Natural killer cell treated with Interleukin-12 subunit alpha and Interleukin-12 subunit beta and Interleukin-15 and Interleukin-18, amount 100 ng/mL, for 72 hours (primary cell): ENCODE results near the gene SEL1L3. TPM values are rescaled to one million over a fixed set of nuclear protein-coding genes. Genes with fewer than 3 reads are reported as not detected.

Experiments
- ATAC-seq, 2 donors: fragments of 150-1000 bp; cut with Tn5 transposase in 1 of 2; sonication (Bioruptor Pico), chemical (Tn5 transposase) in 1 of 2; 2 replicates each; pipeline ENCODE4 v1.10.0; 2021
- DNase-seq: peaks from one replicate; pipeline ENCODE4 v3.0.0; 2022; ENCODE audit warnings: low spot score
- H3K27ac Mint-ChIP-seq, 2 donors: 1 replicate in 1 of 2; 2 replicates in 1 of 2; pipeline ENCODE4 v1.8.0; 2022; ENCODE audit warnings: mixed read lengths in 2 of 2, mild to moderate bottlenecking in 1 of 2, moderate library complexity in 1 of 2
- H3K27me3 Mint-ChIP-seq, 2 donors: 1 replicate in 1 of 2; 2 replicates in 1 of 2; pipeline ENCODE4 v1.8.0; 2022; ENCODE audit warnings: mixed read lengths in 2 of 2
- H3K36me3 Mint-ChIP-seq: one replicate; pipeline ENCODE4 v1.8.0; 2022; ENCODE audit warnings: mixed read lengths
- H3K4me1 Mint-ChIP-seq, 2 donors: 1 replicate in 1 of 2; 2 replicates in 1 of 2; pipeline ENCODE4 v1.8.0; 2022; ENCODE audit warnings: low read depth in 2 of 2, mixed read lengths in 2 of 2, mild to moderate bottlenecking in 1 of 2
- H3K4me3 Mint-ChIP-seq: one replicate; pipeline ENCODE4 v1.8.0; 2022; ENCODE audit warnings: mixed read lengths
- H3K9me3 Mint-ChIP-seq: 2 replicates; pipeline ENCODE4 v1.8.0; 2022; ENCODE audit warnings: mixed read lengths
- total RNA-seq, 2 donors: library from RNA; stranded (reverse); gene quantifications; one replicate each; pipeline ENCODE4 v1.2.3, GENCODE V29; 2022

The SEL1L3 gene
- total RNA-seq, 2 donors from 2014 or later: 35.0 to 54.4 TPM

DNA sequence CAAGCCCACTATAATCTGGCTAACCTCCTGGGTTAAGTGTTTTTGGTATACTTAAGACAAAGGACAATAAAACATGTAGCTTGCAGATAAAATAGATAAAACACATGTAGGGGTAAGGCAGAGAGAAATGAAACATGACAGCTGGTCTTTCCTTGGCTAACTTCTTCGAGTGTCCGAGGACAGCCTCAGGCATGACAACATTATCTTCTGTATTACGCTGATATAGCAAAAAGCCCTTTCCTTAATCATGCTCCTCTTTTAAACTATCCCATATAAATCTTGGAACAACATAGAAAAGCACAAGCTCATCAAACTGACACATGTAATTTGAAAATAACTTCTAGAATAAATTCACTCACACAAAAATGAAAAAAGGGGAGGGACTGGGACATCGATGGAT is 91.1 kb downstream of the SEL1L3 start:
- DNase-seq (no peak), ATAC-seq (no peak)
- H3K27ac Mint-ChIP-seq: no peak overlapping the region
- H3K4me3 Mint-ChIP-seq: no peak overlapping the region
- H3K36me3 Mint-ChIP-seq: peaks cover 6% of the 10 kb centered on the region
- peaks cover 0 to 5% of the 10 kb centered on the region in 2 donors for H3K4me1 Mint-ChIP-seq
- H3K27me3 Mint-ChIP-seq: no peaks in the 10 kb centered on the region
- no peaks in the 10 kb centered on the region for H3K9me3 Mint-ChIP-seq

GRCh38 chr4:25770847-25771246 is 91.9 kb downstream of the SEL1L3 start:
- no peak for DNase-seq
- Mint-ChIP-seq H3K4me1 (peaks cover 0 to 5% of the 10 kb centered on the region in 2 donors), H3K9me3 (no peaks in the 10 kb centered on the region), H3K27ac (no peak overlapping the region), H3K4me3 (no peak overlapping the region), H3K36me3 (peaks cover 12% of the 10 kb centered on the region), H3K27me3 (no peaks in the 10 kb centered on the region)
- no peak for ATAC-seq

DNA sequence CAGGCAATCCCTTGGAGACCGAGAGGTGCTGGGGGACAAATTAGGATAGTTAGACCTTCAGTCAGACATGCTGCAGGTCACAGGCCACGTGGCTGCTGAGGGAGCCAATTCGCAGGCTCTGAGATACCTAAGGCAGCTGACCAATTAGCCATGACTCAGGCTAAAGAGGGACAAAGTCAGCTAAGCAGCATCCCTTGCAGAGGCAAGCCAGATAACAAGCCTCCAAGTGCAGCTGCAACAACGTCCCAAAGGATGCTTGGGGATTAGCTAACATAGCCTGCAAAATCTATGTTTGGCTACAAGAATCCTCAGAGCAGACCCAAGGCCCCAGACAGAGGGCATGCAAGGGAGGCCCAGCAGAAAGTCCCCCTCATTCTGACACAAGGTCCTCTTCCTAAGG is 93.5 kb downstream of the SEL1L3 start:
- Mint-ChIP-seq H3K4me1 (peaks cover 0 to 5% of the 10 kb centered on the region in 2 donors), H3K36me3 (peaks cover 18% of the 10 kb centered on the region), H3K27me3 (no peaks in the 10 kb centered on the region), H3K4me3 (no peak overlapping the region), H3K27ac (no peak overlapping the region), H3K9me3 (no peaks in the 10 kb centered on the region)
- DNase-seq (no peak), ATAC-seq (no peak)

GRCh38 chr4:25767877-25768725 is 94.7 kb downstream of the SEL1L3 start:
- Mint-ChIP-seq H3K27me3 (no peaks in the 10 kb centered on the region), H3K36me3 (peaks cover 21% of the 10 kb centered on the region), H3K27ac (no peak overlapping the region), H3K4me3 (no peak overlapping the region), H3K9me3 (no peaks in the 10 kb centered on the region), H3K4me1 (peaks cover 0 to 5% of the 10 kb centered on the region in 2 donors)
- ATAC-seq (no peak), DNase-seq (no peak)

- no peak for DNase-seq
- Mint-ChIP-seq H3K4me3 (no peak overlapping the region), H3K4me1 (peaks cover 0 to 7% of the 10 kb centered on the region in 2 donors), H3K36me3 (peaks cover 27% of the 10 kb centered on the region), H3K27me3 (no peaks in the 10 kb centered on the region), H3K9me3 (no peaks in the 10 kb centered on the region), H3K27ac (no peak overlapping the region)
- ATAC-seq: no peak
These were observed 102.2 kb downstream of the SEL1L3 start for GRCh38 chr4:25760518-25761157.

GRCh38 chr4:25760048-25760447 is 102.7 kb downstream of the SEL1L3 start:
- ATAC-seq: no peak
- DNase-seq: no peak
- no peaks in the 10 kb centered on the region for H3K27me3 Mint-ChIP-seq
- H3K36me3 Mint-ChIP-seq: peaks cover 32% of the 10 kb centered on the region
- H3K27ac Mint-ChIP-seq: no peak overlapping the region
- no peaks in the 10 kb centered on the region for H3K9me3 Mint-ChIP-seq
- no peak overlapping the region for H3K4me3 Mint-ChIP-seq
- H3K4me1 Mint-ChIP-seq: peaks cover 0 to 7% of the 10 kb centered on the region in 2 donors

DNA sequence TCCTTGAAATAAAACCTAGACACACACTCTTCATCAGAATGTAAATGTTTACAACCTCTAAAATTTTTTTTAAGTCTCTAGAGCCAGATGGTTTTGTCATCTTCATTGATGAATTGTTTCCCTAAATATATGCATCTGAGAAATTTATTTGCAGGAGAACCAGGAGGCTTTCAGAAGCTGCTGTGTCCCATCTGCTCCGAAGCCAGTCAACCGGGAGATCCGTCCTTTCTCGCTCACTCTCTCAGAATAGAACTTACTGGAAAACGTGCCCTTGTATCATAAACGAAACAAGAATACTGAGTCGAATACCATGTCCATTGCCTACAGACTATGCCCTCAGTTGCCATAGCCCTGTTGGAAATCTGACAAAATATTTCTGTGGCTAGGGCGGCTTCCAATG is 103.7 kb downstream of the SEL1L3 start:
- no peak for ATAC-seq
- Mint-ChIP-seq H3K4me1 (peaks cover 0 to 7% of the 10 kb centered on the region in 2 donors), H3K27ac (no peak overlapping the region), H3K27me3 (no peaks in the 10 kb centered on the region), H3K36me3 (peaks cover 26% of the 10 kb centered on the region), H3K4me3 (no peak overlapping the region), H3K9me3 (no peaks in the 10 kb centered on the region)
- DNase-seq: no peak

DNA sequence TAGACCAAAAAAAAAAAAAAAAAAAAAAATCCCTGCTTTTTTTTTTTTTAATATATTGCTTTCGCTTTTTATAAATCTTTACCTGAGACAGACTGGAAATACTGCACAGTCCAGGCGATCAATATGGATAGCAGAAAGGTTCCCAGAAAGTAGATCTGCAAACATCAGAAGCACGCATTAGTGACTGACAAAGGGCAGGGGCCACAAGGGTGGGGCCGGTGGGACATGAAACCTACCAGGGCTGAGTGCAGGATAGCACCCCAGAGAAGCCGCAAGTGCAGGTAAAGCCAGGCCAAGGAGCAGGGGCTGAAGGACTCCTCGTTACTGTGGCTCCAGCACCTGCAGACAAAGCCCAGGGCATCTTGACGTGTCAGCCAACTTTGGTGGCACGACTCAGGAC is 105.3 kb downstream of the SEL1L3 start:
- no peak for DNase-seq
- Mint-ChIP-seq H3K36me3 (peaks cover 22% of the 10 kb centered on the region), H3K4me1 (peaks cover 0 to 7% of the 10 kb centered on the region in 2 donors), H3K9me3 (no peaks in the 10 kb centered on the region), H3K27me3 (no peaks in the 10 kb centered on the region), H3K27ac (no peak overlapping the region), H3K4me3 (no peak overlapping the region)
- no peak for ATAC-seq

DNA sequence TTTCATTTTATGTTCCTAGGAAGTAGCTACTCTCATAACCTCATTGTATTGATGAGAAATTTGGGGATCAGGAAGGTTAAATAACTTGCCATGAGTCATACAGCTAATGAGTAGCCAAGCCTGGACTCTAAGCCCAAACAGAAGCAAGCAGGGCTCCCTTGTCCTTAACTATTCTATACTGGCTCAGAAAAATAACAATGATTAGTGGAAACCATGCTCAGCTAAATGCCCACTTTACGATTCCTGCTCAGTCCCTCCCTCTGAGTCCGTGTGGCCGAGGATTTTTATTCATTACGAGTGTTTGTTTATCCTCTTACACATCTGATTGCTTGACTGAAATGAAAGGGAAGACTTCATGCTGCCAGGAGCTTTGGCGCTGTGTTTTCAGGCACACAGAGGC is 106.3 kb downstream of the SEL1L3 start:
- Mint-ChIP-seq H3K27me3 (no peaks in the 10 kb centered on the region), H3K4me1 (peaks cover 0 to 7% of the 10 kb centered on the region in 2 donors), H3K4me3 (no peak overlapping the region), H3K36me3 (peaks cover 22% of the 10 kb centered on the region), H3K27ac (no peak overlapping the region), H3K9me3 (no peaks in the 10 kb centered on the region)
- ATAC-seq (no peak), DNase-seq (no peak)

- Mint-ChIP-seq H3K9me3 (no peaks in the 10 kb centered on the region), H3K4me1 (peaks cover 0 to 7% of the 10 kb centered on the region in 2 donors), H3K27ac (no peak overlapping the region), H3K4me3 (no peak overlapping the region), H3K27me3 (no peaks in the 10 kb centered on the region), H3K36me3 (peaks cover 22% of the 10 kb centered on the region)
- ATAC-seq (no peak), DNase-seq (no peak)
These were observed 106.9 kb downstream of the SEL1L3 start for GRCh38 chr4:25755911-25756310.

- DNase-seq (no peak), ATAC-seq (no peak)
- Mint-ChIP-seq H3K4me1 (no peaks in the 10 kb centered on the region), H3K27me3 (no peaks in the 10 kb centered on the region), H3K36me3 (peaks cover 7% of the 10 kb centered on the region), H3K9me3 (no peaks in the 10 kb centered on the region), H3K27ac (no peak overlapping the region), H3K4me3 (no peak overlapping the region)
These were observed 109.5 kb downstream of the SEL1L3 start for GRCh38 chr4:25753239-25753638.

DNA sequence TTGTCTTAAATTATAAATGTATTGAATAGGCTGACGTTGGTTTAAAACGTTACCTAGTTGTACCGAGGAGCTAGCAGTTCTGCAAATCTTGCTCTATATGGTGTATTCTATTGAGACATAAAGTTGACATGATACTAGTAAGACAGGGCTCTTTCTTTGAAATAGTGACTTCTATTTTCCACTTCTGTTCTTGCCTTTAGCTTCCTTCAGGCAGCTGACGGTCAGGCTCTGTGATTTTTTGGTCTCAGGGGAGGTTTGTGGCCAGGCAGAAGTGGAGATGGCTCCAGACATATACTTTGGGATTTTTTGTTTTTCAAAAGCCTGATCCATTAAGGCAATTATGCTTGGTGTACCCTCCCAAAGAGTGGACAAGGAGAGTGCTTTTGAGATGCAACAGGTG is 111.9 kb downstream of the SEL1L3 start:
- no peak for ATAC-seq
- Mint-ChIP-seq H3K36me3 (peaks cover 7% of the 10 kb centered on the region), H3K27ac (no peak overlapping the region), H3K4me1 (no peaks in the 10 kb centered on the region), H3K4me3 (no peak overlapping the region), H3K27me3 (no peaks in the 10 kb centered on the region), H3K9me3 (no peaks in the 10 kb centered on the region)
- DNase-seq: no peak

DNA sequence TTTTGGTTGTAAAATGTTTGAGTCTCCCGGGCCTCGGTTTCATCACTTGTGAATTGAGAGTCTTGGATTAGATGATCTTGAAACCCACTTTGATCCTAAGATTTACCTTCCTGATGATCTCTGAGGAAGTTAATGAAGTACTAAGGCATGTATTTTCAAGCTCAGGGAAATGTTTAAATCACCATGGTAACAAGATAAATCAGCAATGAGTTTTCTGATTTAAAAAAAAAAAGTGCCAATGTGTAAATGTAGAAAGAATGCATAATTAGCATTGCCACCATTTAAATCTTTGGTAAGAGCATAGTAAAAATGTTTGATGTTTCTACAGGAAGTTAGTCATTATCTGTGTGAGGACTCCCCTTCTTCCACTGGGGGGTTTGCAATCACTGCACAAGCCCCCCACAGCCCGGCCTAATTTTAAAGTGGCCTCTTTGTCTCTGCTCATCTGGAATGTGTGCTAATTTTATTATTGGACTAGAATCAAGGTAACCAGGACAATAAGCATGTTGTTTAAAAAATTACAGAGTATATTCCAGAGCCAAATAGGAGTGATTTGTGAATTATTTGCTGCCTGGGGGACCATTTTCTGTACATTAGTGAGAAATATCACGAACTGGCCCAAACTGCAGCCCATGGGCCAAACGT is 113.5 kb downstream of the SEL1L3 start:
- ATAC-seq (no peak), DNase-seq (no peak)
- no peak overlapping the region for H3K27ac Mint-ChIP-seq
- H3K27me3 Mint-ChIP-seq: no peaks in the 10 kb centered on the region
- no peak overlapping the region for H3K4me3 Mint-ChIP-seq
- no peaks in the 10 kb centered on the region for H3K9me3 Mint-ChIP-seq
- no peaks in the 10 kb centered on the region for H3K4me1 Mint-ChIP-seq
- H3K36me3 Mint-ChIP-seq: no peaks in the 10 kb centered on the region

GRCh38 chr4:25743971-25744370 is 118.8 kb downstream of the SEL1L3 start:
- no peak overlapping the region for H3K4me3 Mint-ChIP-seq
- no peaks in the 10 kb centered on the region for H3K4me1 Mint-ChIP-seq
- H3K36me3 Mint-ChIP-seq: no peaks in the 10 kb centered on the region
- no peak overlapping the region for H3K27ac Mint-ChIP-seq
- H3K27me3 Mint-ChIP-seq: no peaks in the 10 kb centered on the region
- DNase-seq (no peak), ATAC-seq (no peak)
- H3K9me3 Mint-ChIP-seq: no peaks in the 10 kb centered on the region
